Duodenal mucosa (tissue), 2 donors: ENCODE measurements around the gene DPYD.

Source experiments
- H3K27ac ChIP-seq: one replicate; pipeline ENCODE4 v1.7.0; 2013; ENCODE audit warnings: low read depth, low read length
- H3K27me3 ChIP-seq, 2 donors: one replicate each; pipeline ENCODE4 v1.7.0; 2013; ENCODE audit warnings: low read length in 2 of 2, control low read depth in 1 of 2; ENCODE audit not compliant: insufficient read depth in 2 of 2, control insufficient read depth in 1 of 2
- H3K36me3 ChIP-seq, 2 donors: one replicate each; pipeline ENCODE4 v1.7.0; 2013; ENCODE audit warnings: low read length in 2 of 2, control low read depth in 1 of 2; ENCODE audit not compliant: insufficient read depth in 2 of 2, control insufficient read depth in 1 of 2
- H3K4me1 ChIP-seq, 2 donors: one replicate each; pipeline ENCODE4 v1.7.0; 2013; ENCODE audit warnings: low read length in 2 of 2, control low read depth in 1 of 2; ENCODE audit not compliant: insufficient read depth in 2 of 2, control insufficient read depth in 1 of 2
- H3K4me3 ChIP-seq, 2 donors: one replicate each; pipeline ENCODE4 v1.7.0; 2013; ENCODE audit warnings: low read length in 2 of 2, low read depth in 1 of 2
- H3K9ac ChIP-seq, 2 donors: one replicate each; pipeline ENCODE4 v1.7.0; 2013; ENCODE audit warnings: low read length in 2 of 2, low read depth in 1 of 2
- H3K9me3 ChIP-seq, 2 donors: one replicate each; pipeline ENCODE4 v1.7.0; 2013; ENCODE audit warnings: low read length in 2 of 2, control low read depth in 1 of 2; ENCODE audit not compliant: control insufficient read depth in 1 of 2

The DPYD gene

DNA sequence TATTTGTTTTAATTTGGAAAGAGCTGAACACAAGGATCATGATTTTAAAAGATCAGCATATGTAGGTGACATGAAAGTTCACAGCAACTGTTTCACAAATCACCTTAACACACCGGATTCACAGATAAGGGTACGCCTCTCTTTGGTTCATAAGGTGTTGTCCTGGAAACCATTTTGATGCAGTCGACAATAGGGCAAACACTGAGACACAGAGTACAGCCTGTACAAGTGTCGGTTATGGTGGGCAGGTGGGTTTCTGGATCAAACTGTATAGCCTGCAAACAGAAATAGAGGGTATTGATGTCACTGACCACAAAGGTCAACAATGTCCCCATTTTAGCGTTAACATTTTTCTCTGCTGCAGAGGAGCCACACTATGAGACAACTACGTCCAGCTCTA, 842.0 kb downstream of the DPYD start:
- Histone ChIP-seq H3K4me1 (no peaks in the 10 kb centered on the region), H3K27ac (no peak overlapping the region), H3K9me3 (no peaks in the 10 kb centered on the region), H3K27me3 (no peaks in the 10 kb centered on the region), H3K9ac (no peak overlapping the region), H3K4me3 (no peak overlapping the region), H3K36me3 (no peaks in the 10 kb centered on the region)

DNA sequence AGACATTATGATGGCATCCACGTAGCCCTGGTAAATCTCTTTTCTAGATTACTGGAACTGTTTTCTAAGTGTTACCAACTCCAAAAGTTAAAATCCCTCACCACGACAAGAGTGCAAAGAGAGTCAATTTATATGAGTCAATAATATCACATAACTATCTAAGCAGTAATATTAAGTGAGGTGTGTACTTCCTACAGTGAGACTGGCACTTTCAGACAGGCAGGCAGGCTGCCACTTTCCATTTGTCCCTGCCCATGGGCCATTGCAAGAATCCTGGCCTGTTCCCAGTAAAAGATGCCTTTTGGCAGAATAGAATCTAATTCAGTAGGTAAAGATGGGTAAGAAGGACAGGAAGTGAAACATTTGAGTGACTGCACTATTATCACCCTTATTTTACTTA, 843.6 kb downstream of the DPYD start:
- H3K9ac ChIP-seq = no peak overlapping the region
- no peaks in the 10 kb centered on the region for H3K4me1 ChIP-seq
- no peak overlapping the region for H3K27ac ChIP-seq
- H3K9me3 ChIP-seq = no peaks in the 10 kb centered on the region
- no peaks in the 10 kb centered on the region for H3K36me3 ChIP-seq
- H3K4me3 ChIP-seq = no peak overlapping the region
- H3K27me3 ChIP-seq = no peaks in the 10 kb centered on the region

DNA sequence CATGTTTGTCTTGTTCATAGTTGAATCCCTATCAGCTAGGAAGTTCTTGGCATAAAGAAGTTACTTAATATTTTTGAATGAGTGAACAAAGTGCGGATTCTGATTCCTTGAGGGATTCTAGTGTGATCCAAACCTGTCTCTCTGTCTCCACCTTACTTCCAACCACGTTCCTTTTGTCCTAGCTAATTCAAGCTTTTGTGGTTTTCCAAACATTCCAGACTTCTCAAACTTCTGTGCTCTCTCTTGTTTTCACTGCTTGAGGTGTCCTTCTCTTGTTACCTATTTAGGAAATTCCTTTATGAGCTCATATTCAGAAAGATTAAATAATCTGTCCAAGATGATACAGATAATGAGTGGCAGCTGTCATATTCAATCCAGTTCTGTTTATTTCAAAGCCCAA, 846.1 kb downstream of the DPYD start:
- Histone ChIP-seq H3K4me3 (no peak overlapping the region), H3K27me3 (no peaks in the 10 kb centered on the region), H3K9me3 (no peaks in the 10 kb centered on the region), H3K9ac (no peak overlapping the region), H3K27ac (no peak overlapping the region), H3K4me1 (no peaks in the 10 kb centered on the region), H3K36me3 (no peaks in the 10 kb centered on the region)

DNA sequence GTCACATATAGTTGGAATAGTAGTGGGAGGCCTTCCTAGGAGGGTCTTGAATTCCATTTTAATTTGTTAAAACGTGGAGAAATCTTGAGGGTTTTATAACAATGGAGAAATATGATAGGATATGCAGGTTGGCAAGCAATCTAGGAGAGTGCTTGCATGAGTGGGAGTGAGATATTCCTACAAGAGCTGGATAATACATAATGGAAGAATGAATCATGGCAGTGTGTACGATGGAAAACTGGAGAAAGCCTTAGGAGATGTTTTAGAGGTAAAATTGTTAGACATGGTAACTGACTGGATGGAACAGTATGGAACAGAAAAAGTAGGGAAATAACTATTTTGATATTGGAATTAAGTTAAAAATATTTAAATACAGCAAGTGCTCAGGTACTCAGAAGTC, 846.9 kb downstream of the DPYD start:
- H3K4me1 ChIP-seq = no peaks in the 10 kb centered on the region
- no peak overlapping the region for H3K4me3 ChIP-seq
- no peak overlapping the region for H3K27ac ChIP-seq
- no peaks in the 10 kb centered on the region for H3K36me3 ChIP-seq
- H3K27me3 ChIP-seq = no peaks in the 10 kb centered on the region
- no peaks in the 10 kb centered on the region for H3K9me3 ChIP-seq
- H3K9ac ChIP-seq = no peak overlapping the region

DNA sequence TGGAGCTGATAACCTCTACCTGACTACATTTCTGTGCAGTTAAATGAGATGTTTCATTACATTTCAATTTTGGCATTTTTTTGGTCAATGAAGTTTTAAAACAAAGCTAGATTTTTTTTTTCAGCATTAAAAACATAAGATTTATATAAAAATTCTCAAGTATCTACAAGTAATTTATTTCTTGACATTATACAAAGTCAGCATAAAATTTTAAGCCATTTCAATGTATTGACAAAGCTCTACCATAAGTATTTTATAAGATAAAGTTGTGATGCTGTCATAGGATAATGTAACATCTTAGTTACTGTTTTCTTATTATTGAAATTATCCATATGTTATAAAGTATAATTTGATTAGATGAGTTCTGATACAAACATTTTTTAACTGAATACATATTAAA, 847.7 kb downstream of the DPYD start:
- Histone ChIP-seq H3K9ac (no peak overlapping the region), H3K9me3 (no peaks in the 10 kb centered on the region), H3K27me3 (no peaks in the 10 kb centered on the region), H3K27ac (no peak overlapping the region), H3K4me3 (no peak overlapping the region), H3K36me3 (no peaks in the 10 kb centered on the region), H3K4me1 (no peaks in the 10 kb centered on the region)

DNA sequence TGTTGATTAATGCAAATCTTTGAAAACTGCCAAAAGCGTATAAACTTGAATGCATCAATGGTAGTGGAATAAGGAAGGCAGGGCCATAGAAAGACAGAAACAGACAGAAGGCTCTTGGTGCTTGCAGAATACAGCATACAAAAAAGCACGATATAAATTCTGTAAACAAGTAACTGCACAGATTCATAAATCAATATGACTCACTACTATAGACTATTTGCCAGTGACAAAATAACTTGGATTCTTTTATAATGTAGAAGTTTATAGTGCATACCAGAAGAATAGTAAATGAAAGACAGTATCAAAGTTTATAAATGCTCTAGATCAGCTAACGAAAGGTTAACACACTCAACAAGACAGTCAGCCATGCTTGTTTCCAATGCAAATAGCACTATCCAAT, 849.7 kb downstream of the DPYD start:
- Histone ChIP-seq H3K4me3 (no peak overlapping the region), H3K27me3 (no peaks in the 10 kb centered on the region), H3K4me1 (no peaks in the 10 kb centered on the region), H3K36me3 (no peaks in the 10 kb centered on the region), H3K9me3 (peaks cover 0 to 3% of the 10 kb centered on the region in 2 donors), H3K27ac (no peak overlapping the region), H3K9ac (no peak overlapping the region)

DNA sequence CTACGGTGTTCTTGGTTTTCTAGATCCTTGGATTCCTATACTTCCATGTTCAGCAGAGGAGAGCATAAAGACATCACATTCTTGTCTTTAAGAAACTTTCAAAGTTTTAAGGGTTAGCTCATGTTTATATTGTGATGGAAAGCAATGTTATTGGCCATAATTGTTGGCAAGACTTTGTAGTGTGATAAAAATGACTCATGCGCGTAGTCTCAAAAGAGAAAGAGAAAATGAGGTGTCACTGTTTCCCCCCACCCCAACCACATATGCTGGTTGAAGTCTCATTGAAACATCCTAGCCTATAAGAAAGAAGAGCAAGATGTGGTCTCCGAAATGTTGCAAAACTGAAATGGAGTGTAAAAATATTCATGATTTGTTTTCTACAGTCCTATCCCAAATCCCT, 850.5 kb downstream of the DPYD start:
- H3K4me3 ChIP-seq = no peak overlapping the region
- no peak overlapping the region for H3K27ac ChIP-seq
- H3K27me3 ChIP-seq = no peaks in the 10 kb centered on the region
- no peak overlapping the region for H3K9ac ChIP-seq
- no peaks in the 10 kb centered on the region for H3K36me3 ChIP-seq
- H3K9me3 ChIP-seq = peaks cover 0 to 4% of the 10 kb centered on the region in 2 donors
- no peaks in the 10 kb centered on the region for H3K4me1 ChIP-seq

DNA sequence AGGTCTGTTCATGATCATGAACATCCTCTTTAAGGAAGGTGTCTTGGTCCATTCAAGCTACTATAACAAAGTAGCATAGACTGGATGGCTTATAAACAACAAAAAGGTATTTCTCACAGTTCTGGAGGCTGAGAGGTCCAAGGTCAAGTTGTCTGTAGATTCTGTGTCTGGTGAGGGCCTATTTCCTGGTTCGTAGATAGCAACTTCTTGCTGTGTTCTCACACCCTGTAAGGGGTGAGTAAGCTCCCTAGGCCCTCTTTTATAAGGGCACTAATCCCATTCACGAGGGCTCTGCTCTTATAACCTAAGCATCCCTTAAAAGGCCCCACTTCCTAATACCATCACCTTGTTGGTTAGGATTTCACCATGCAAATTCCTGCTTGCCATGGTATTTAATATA, 851.5 kb downstream of the DPYD start:
- Histone ChIP-seq H3K4me3 (no peak overlapping the region), H3K27ac (no peak overlapping the region), H3K9me3 (peaks cover 0 to 4% of the 10 kb centered on the region in 2 donors), H3K9ac (no peak overlapping the region), H3K4me1 (no peaks in the 10 kb centered on the region), H3K27me3 (no peaks in the 10 kb centered on the region), H3K36me3 (no peaks in the 10 kb centered on the region)

DNA sequence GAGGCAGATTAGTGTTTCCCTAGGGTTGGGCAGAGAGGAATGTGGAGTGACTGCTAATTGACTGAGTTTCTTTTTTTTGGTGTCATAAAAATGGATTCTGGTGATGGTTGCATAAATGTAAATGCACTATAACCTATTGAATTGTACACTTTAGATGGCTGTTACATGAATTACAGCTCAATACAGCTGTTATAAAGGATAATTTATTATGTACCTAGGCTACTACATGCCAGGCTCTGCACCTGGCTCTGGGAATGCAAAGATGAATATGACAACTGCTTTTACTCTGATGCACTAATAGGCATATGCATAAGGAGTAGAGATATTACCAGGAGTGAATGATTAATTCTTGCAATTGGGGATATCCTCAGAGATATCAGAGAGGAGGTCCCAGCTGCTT, 854.0 kb downstream of the DPYD start:
- H3K27ac ChIP-seq = no peak overlapping the region
- H3K4me1 ChIP-seq = no peaks in the 10 kb centered on the region
- no peak overlapping the region for H3K9ac ChIP-seq
- H3K9me3 ChIP-seq = peaks cover 0 to 4% of the 10 kb centered on the region in 2 donors
- H3K36me3 ChIP-seq = no peaks in the 10 kb centered on the region
- no peak overlapping the region for H3K4me3 ChIP-seq
- no peaks in the 10 kb centered on the region for H3K27me3 ChIP-seq

DNA sequence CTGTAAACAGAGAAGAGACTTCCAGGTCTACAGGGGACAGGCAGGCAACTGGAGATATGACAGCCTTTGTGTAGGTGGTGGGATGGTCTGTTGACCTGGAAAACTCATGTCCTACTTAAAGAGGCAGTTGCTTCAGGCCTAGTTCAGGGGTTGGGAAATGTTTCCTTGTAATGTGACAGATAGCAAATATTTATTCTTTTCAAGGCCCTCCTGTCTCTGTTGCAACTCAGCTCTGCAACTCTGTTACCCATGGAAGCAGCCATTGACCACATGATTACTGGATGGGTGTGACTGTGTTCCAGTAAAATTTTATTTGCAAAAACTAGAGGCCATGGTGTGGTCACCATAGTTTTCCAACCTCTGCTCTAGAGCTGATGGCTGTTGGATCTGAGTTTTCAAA, 857.3 kb downstream of the DPYD start:
- H3K4me3 ChIP-seq = no peak overlapping the region
- H3K9me3 ChIP-seq = peaks cover 0 to 10% of the 10 kb centered on the region in 2 donors
- H3K27ac ChIP-seq = no peak overlapping the region
- H3K9ac ChIP-seq = no peak overlapping the region
- H3K27me3 ChIP-seq = no peaks in the 10 kb centered on the region
- no peaks in the 10 kb centered on the region for H3K4me1 ChIP-seq
- no peaks in the 10 kb centered on the region for H3K36me3 ChIP-seq

DNA sequence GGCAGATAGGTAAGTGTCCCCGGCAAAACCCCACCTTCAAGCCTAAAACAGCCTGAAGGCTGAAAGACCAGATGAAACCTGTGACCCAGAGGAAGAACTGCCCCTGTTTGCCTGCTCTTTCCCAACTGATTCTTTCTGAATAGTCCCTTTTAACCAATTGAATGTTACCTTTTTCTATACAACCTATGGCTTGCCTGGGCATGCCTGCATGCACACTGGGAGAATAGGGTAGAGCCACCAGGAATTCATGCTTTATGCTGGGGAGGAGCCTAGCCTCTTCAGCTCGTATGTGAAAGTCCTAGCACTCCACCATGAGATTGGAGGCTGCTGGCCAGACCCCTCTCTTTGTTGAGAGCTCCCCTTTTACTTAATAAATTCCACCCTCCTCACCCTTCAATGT, 859.2 kb downstream of the DPYD start:
- no peak overlapping the region for H3K4me3 ChIP-seq
- no peak overlapping the region for H3K9ac ChIP-seq
- no peak overlapping the region for H3K27ac ChIP-seq
- H3K36me3 ChIP-seq = no peaks in the 10 kb centered on the region
- H3K9me3 ChIP-seq = peaks cover 1 to 13% of the 10 kb centered on the region in 2 donors
- H3K27me3 ChIP-seq = no peaks in the 10 kb centered on the region
- no peaks in the 10 kb centered on the region for H3K4me1 ChIP-seq
